Karpas-422 (cell line): ENCODE results near the gene BANF2. TPM values are rescaled to one million over a fixed set of nuclear protein-coding genes. Genes with fewer than 3 reads are reported as not detected.

Experiments
- DNase-seq: peaks from one replicate; pipeline ENCODE4 v3.0.0-alpha.2; 2015
- H2AFZ ChIP-seq: fragments of 200-600 bp; sonication (generic); 2 replicates; pipeline ENCODE4 v1.6.1; 2014; ENCODE audit warnings: antibody characterized with exemption, low read length, mixed read lengths
- H3K27ac ChIP-seq: fragments of 200-600 bp; sonication (generic); 2 replicates; pipeline ENCODE4 v1.5.1; 2014; ENCODE audit warnings: mild to moderate bottlenecking, low read length, moderate library complexity
- H3K27me3 ChIP-seq: fragments of 200-600 bp; sonication (generic); 2 replicates; pipeline ENCODE4 v1.6.1; 2014; ENCODE audit warnings: low read length, mixed read lengths
- H3K36me3 ChIP-seq: fragments of 200-600 bp; sonication (generic); 2 replicates; pipeline ENCODE4 v1.6.1; 2014; ENCODE audit warnings: low read length, mixed read lengths; ENCODE audit not compliant: insufficient read depth
- H3K4me1 ChIP-seq: fragments of 200-600 bp; sonication (generic); 2 replicates; pipeline ENCODE4 v1.6.1; 2014; ENCODE audit warnings: mild to moderate bottlenecking, low read length, mixed read lengths
- H3K4me2 ChIP-seq: fragments of 200-600 bp; sonication (generic); 2 replicates; pipeline ENCODE4 v1.6.1; 2014; ENCODE audit warnings: low read length, low read depth, mild to moderate bottlenecking; ENCODE audit not compliant: poor library complexity, severe bottlenecking
- H3K4me3 ChIP-seq: fragments of 200-600 bp; sonication (generic); 2 replicates; pipeline ENCODE4 v1.5.1; 2014; ENCODE audit warnings: mild to moderate bottlenecking, antibody characterized with exemption, low read length, mixed read lengths
- H3K79me2 ChIP-seq: fragments of 200-600 bp; sonication (generic); 2 replicates; pipeline ENCODE4 v1.6.1; 2014; ENCODE audit warnings: mild to moderate bottlenecking, low read length, mixed read lengths
- H3K9ac ChIP-seq: fragments of 200-600 bp; sonication (generic); 2 replicates; pipeline ENCODE4 v1.6.0; 2014; ENCODE audit warnings: low read length
- H3K9me2 ChIP-seq: fragments of 200-600 bp; sonication (generic), shearing (Covaris generic); replicated peaks from 2 replicates; pipeline ENCODE4 v1.6.0; 2014; ENCODE audit warnings: mild to moderate bottlenecking, low read length, moderate library complexity; ENCODE audit not compliant: insufficient read depth
- H3K9me3 ChIP-seq: fragments of 300-700, 200-600 bp; sonication (generic); 2 replicates; pipeline ENCODE4 v1.6.1; 2014; ENCODE audit warnings: low read length, mixed read lengths
- H4K20me1 ChIP-seq: fragments of 200-600 bp; sonication (generic); 2 replicates; pipeline ENCODE4 v1.6.1; 2014; ENCODE audit warnings: mild to moderate bottlenecking, antibody characterized with exemption, low read length, low read depth; ENCODE audit not compliant: insufficient read depth
- total RNA-seq: library from RNA; depleted of rRNA; stranded (reverse); fragments of >200 nt; shearing (Covaris generic); gene quantifications from 2 replicates; pipeline ENCODE4 v1.2.3, GENCODE V29; 2014; ENCODE audit warnings: low replicate concordance

The BANF2 gene
- total RNA-seq, 1 experiment from 2014 or later = not detected

DNA sequence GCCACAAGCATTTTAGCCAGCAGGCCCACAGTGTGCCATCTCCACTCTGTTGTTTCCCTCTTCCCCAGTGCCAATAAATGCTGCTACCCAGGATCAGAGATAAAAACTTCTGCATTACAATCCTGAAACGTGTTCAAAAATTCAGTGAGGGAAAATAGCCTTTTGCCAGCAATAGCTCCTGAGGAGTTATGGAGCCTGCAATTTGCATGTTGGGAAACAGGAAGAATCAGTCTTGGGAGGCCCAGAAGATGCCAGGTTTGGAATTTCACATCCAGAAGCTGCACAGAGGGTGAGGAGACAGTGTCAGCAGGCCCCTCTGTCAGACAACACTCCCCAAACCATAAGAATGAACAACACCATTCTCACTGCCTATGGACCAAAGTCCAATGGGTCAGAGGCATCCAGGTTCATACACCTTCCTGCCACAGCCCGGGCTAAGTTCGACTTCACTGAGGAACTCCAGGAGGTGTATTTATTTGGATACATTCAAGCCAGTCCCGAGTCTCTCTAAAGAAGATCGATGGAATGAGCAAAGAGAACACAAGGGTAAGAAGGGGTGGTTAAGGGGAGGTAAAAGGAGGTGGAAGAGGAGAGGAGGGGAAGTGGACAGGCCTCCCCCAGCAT is 38.5 kb upstream of the BANF2 start:
- H3K27ac ChIP-seq = no peak overlapping the region
- no peak for DNase-seq
- no peaks in the 10 kb centered on the region for H3K27me3 ChIP-seq
- H4K20me1 ChIP-seq = peaks cover 9% of the 10 kb centered on the region; the same call in 1 of the 2 replicates
- no peaks in the 10 kb centered on the region for H3K9me2 ChIP-seq
- H3K36me3 ChIP-seq = no peaks in the 10 kb centered on the region
- H3K4me2 ChIP-seq = no peak overlapping the region
- H2AFZ ChIP-seq = no peak overlapping the region
- H3K4me1 ChIP-seq = no peaks in the 10 kb centered on the region
- H3K9me3 ChIP-seq = peaks cover 4% of the 10 kb centered on the region; the same call in 1 of the 2 replicates
- no peak overlapping the region for H3K9ac ChIP-seq
- H3K4me3 ChIP-seq = no peak overlapping the region
- no peaks in the 10 kb centered on the region for H3K79me2 ChIP-seq

DNA sequence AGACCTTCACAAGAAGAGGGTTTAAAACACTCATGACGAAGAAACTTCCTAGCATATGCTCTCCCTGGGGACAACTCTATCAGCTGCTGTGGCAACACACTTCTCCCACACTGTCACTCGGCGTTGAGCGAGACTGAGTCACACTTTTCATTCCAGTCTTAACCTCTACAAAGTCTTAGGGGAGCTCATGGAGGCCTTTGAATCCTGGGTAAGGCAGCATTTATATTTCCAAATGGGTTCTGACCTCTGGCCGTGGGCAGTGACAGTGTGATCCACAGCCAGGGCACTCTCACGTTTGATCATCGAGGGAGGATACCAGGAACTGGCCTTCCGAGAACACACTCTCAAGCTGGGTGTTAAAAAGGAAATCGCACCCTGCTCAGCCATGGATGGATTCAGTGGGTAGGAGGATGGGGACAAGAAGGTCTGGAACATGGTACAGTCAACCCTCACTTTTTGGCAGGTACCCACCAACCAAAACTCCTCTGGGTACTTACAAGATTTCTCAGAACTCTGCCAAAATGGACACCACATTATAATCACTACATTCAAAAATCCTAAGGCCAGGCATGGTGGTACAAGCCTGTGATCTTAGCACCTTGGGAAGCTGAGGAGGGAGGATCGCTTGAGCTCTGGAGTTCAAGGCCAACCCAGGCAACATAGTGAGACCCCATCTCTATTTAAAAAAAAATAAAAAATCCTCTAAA is 37.3 kb upstream of the BANF2 start:
- Histone ChIP-seq H3K27me3 (no peaks in the 10 kb centered on the region), H3K9me3 (peaks cover 4% of the 10 kb centered on the region; the same call in 1 of the 2 replicates), H2AFZ (no peak overlapping the region), H3K9ac (no peak overlapping the region), H3K36me3 (no peaks in the 10 kb centered on the region), H4K20me1 (peaks cover 9% of the 10 kb centered on the region; the same call in 1 of the 2 replicates), H3K9me2 (no peaks in the 10 kb centered on the region), H3K4me3 (no peak overlapping the region), H3K4me1 (no peaks in the 10 kb centered on the region), H3K27ac (no peak overlapping the region), H3K4me2 (no peak overlapping the region), H3K79me2 (no peaks in the 10 kb centered on the region)
- DNase-seq = no peak

DNA sequence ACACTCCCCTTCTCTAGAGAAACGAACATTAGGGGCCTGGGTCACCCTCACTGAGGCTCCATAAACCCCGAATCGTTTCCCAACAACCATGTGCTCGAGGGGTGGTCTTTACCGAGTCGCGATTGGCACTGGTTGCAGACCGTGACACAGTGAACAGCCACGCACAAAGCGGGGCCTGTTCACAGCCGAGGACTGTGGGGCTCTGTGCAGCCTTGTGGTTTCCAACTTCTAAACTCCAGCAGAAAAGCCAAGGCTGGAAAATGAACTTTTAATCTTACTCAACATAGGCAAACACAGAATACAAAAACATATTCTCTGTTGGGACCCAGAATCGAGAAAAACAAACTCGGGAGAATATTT is 36.7 kb upstream of the BANF2 start:
- Histone ChIP-seq H3K4me1 (no peaks in the 10 kb centered on the region), H3K9me2 (no peaks in the 10 kb centered on the region), H3K79me2 (no peaks in the 10 kb centered on the region), H3K4me2 (no peak overlapping the region), H3K27me3 (no peaks in the 10 kb centered on the region), H3K9me3 (peaks cover 4% of the 10 kb centered on the region; the same call in 1 of the 2 replicates), H2AFZ (no peak overlapping the region), H3K27ac (no peak overlapping the region), H3K36me3 (no peaks in the 10 kb centered on the region), H4K20me1 (peaks cover 9% of the 10 kb centered on the region; the same call in 1 of the 2 replicates), H3K4me3 (no peak overlapping the region), H3K9ac (no peak overlapping the region)
- no peak for DNase-seq

DNA sequence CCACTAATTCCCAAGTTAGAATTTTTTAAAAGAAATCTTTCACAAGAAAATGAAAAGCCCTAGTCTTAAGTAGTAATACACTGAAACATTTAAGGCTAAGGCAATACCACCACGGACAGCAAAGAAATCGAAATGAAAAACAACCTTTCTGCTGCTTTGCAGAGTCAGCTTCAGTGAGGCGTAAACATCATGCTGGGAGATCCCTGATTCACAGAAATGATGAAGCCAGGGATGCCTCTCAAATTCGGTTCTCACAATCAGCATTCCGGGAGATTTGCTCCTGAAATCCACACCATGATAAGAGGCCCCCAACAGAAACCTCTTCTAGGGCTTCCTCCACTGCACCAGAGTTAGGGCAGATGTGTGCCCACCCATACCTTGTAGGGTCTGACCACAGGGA is 36.3 kb upstream of the BANF2 start:
- no peaks in the 10 kb centered on the region for H3K9me2 ChIP-seq
- H3K9me3 ChIP-seq = peaks cover 4% of the 10 kb centered on the region; the same call in 1 of the 2 replicates
- H3K9ac ChIP-seq = no peak overlapping the region
- H3K27ac ChIP-seq = no peak overlapping the region
- no peak overlapping the region for H2AFZ ChIP-seq
- H3K27me3 ChIP-seq = no peaks in the 10 kb centered on the region
- H3K4me3 ChIP-seq = no peak overlapping the region
- H3K36me3 ChIP-seq = no peaks in the 10 kb centered on the region
- H3K79me2 ChIP-seq = no peaks in the 10 kb centered on the region
- no peaks in the 10 kb centered on the region for H3K4me1 ChIP-seq
- no peak for DNase-seq
- H4K20me1 ChIP-seq = peaks cover 9% of the 10 kb centered on the region; the same call in 1 of the 2 replicates
- no peak overlapping the region for H3K4me2 ChIP-seq

DNA sequence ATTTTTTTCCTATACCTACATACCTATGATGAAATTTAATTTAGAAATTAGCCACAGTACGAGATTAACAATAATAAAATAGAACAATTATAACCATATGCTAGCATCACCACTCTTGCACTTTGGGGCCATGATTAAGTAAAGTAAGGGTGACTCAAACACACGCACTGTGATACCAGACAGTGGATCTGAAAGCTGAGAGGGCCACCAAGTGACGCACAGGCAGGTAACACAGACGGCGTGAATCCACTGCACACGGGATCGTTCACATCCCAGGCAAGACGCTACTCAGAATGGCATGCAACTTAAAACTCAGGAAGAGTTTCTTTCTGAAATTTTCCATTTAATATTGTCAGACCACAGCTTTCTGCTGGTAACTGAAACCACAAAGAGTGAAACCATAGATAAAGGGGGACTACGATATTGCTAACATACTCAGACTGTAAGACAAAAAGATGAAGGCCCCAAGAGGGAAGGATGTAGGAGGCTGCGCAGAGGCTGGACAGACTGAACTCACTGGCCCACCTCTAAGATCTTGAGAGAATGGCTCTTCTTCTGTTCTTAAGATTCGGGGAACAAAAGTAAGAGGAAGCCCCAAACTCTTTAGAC is 35.6 kb upstream of the BANF2 start:
- Histone ChIP-seq H3K4me2 (no peak overlapping the region), H3K4me3 (no peak overlapping the region)
- no peak for DNase-seq

DNA sequence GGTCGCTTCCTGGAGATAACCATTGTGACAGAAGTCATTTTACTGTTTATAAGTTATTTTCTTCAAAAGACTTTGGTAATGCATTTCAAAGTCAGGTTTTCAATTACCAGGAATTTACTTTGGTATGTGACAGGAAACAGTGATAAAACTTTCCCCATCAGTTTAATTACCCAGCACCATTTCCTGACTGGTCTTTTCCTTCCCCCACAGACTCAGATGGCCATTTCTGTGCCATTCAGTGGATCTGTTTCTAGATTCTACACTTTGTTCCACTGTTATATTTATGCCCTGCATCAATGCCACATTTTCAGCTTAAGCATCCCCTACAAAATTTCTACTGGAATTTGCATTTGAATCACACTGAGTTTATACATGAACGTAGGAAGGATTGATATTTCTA is 34.0 kb upstream of the BANF2 start:
- H3K9me3 ChIP-seq = no peaks in the 10 kb centered on the region
- no peak overlapping the region for H3K4me3 ChIP-seq
- H3K27me3 ChIP-seq = no peaks in the 10 kb centered on the region
- no peaks in the 10 kb centered on the region for H3K4me1 ChIP-seq
- H3K4me2 ChIP-seq = no peak overlapping the region
- H3K79me2 ChIP-seq = no peaks in the 10 kb centered on the region
- H2AFZ ChIP-seq = no peak overlapping the region
- no peak overlapping the region for H3K27ac ChIP-seq
- no peak overlapping the region for H3K9ac ChIP-seq
- no peaks in the 10 kb centered on the region for H3K9me2 ChIP-seq
- H4K20me1 ChIP-seq = peaks cover 13% of the 10 kb centered on the region; the same call in 1 of the 2 replicates
- no peaks in the 10 kb centered on the region for H3K36me3 ChIP-seq
- no peak for DNase-seq

More for the DNA sequence above, 35.6 kb upstream of the BANF2 start:
- peaks cover 4% of the 10 kb centered on the region; the same call in 1 of the 2 replicates for H3K9me3 ChIP-seq
- no peak overlapping the region for H3K9ac ChIP-seq
- peaks cover 9% of the 10 kb centered on the region; the same call in 1 of the 2 replicates for H4K20me1 ChIP-seq
- no peaks in the 10 kb centered on the region for H3K36me3 ChIP-seq
- no peaks in the 10 kb centered on the region for H3K79me2 ChIP-seq
- no peak overlapping the region for H2AFZ ChIP-seq
- H3K9me2 ChIP-seq = no peaks in the 10 kb centered on the region
- no peaks in the 10 kb centered on the region for H3K27me3 ChIP-seq
- no peaks in the 10 kb centered on the region for H3K4me1 ChIP-seq
- no peak overlapping the region for H3K27ac ChIP-seq

DNA sequence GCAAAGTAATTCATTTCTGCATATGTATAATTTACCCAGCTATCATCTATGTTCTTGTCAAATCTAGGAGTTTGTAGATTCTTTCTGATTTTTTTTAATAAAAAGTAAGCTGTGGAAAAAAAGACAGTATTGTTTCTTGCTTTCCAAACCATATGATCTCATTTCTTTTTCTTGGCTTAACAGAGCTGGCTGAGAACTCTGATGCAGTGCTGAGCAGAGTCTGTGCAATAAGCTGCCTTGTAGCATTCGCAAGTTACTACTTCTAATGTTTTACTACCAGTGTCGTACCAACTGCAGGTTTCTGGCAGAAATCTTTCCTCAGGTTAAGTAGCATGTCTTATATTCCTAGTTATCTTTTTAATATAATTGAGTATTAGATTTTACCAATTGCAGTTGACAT is 33.3 kb upstream of the BANF2 start:
- DNase-seq = no peak
- Histone ChIP-seq H3K4me2 (no peak overlapping the region), H3K9me2 (no peaks in the 10 kb centered on the region), H2AFZ (no peak overlapping the region), H4K20me1 (peaks cover 13% of the 10 kb centered on the region; the same call in 1 of the 2 replicates), H3K9ac (no peak overlapping the region), H3K27me3 (no peaks in the 10 kb centered on the region), H3K27ac (no peak overlapping the region), H3K4me3 (no peak overlapping the region), H3K36me3 (no peaks in the 10 kb centered on the region), H3K79me2 (no peaks in the 10 kb centered on the region), H3K4me1 (no peaks in the 10 kb centered on the region), H3K9me3 (no peaks in the 10 kb centered on the region)

DNA sequence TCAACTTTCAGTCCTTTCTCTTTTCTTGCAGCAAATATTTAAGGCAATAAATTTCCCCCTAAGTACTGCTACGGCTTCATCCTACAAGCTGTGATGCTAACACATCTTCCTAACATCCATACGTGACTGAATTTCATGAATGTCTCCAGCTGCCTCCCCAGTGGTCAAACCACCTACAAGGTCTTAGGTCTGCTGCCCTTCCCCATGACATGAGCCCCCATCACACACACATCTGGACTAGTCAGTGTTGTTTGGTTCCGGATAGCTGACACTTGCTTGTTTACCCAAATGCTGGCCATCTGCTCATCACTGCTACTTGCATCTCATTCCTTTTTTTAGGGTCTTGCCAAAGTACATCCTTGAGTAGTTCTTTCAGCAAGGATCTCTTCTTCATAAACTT is 32.3 kb upstream of the BANF2 start:
- Histone ChIP-seq H3K9ac (no peak overlapping the region), H3K4me3 (no peak overlapping the region), H2AFZ (no peak overlapping the region), H3K4me1 (no peaks in the 10 kb centered on the region), H3K79me2 (no peaks in the 10 kb centered on the region), H3K27me3 (no peaks in the 10 kb centered on the region), H3K36me3 (no peaks in the 10 kb centered on the region), H3K4me2 (no peak overlapping the region), H3K27ac (no peak overlapping the region), H3K9me2 (no peaks in the 10 kb centered on the region), H3K9me3 (no peaks in the 10 kb centered on the region), H4K20me1 (peaks cover 13% of the 10 kb centered on the region; the same call in 1 of the 2 replicates)
- no peak for DNase-seq
